ENCODE measurements around the gene ZNF844. TPM values are rescaled to one million over a fixed set of nuclear protein-coding genes. Genes with fewer than 3 reads are reported as not detected.
A peak's percentile ranks its signal among the peaks of the same experiment; 100 is the strongest.

ZNF844 gene
- total RNA-seq, 1 experiment from 2014 or later, result 4.0 TPM

- peaks cover 12% of the 10 kb centered on the region; the same call in 1 of the 2 replicates for H3K36me3 ChIP-seq (ENCODE audit: low read depth, low read length)
- no peak overlapping the region for H3K4me3 ChIP-seq (ENCODE audit: low read length)
- no peaks in the 10 kb centered on the region for H3K4me1 ChIP-seq (ENCODE audit: insufficient read depth, low read length)
- H3K4me2 ChIP-seq (ENCODE audit: low read length), result no peak overlapping the region
- ChIA-PET CTCF (no interaction called here), POLR2A (ENCODE audit: unreplicated experiment) (no interaction called here)
- no peaks in the 10 kb centered on the region for H3K79me2 ChIP-seq (ENCODE audit: low read length)
- no peaks in the 10 kb centered on the region for H3F3A ChIP-seq (ENCODE audit: low read length, unreplicated experiment)
- ATAC-seq, result no peak
- no peaks in the 10 kb centered on the region for H3K27me3 ChIP-seq (ENCODE audit: low read length)
- H2AFZ ChIP-seq (ENCODE audit: low read length), result no peak overlapping the region
- no peaks in the 10 kb centered on the region for H3K9me2 ChIP-seq (replicated peaks; ENCODE audit: low read length)
- DNase-seq, result no peak
- H3K27ac ChIP-seq (ENCODE audit: low read length), result no peak overlapping the region
- no peaks in the 10 kb centered on the region for H4K20me1 ChIP-seq (ENCODE audit: low read length)
- peaks cover 36% of the 10 kb centered on the region for H3K9me3 ChIP-seq (ENCODE audit: low read length)
- no TSS peak for BruUV-seq (replicated peaks)
- no peak for TF ChIP-seq CTCF (conservative IDR thresholded peaks at IDR 0.05; ENCODE audit: low read depth, low read length)
- no peak for TF ChIP-seq EZH2phosphoT487 (IDR thresholded peaks at IDR 0.05; ENCODE audit: borderline replicate concordance, low read length)
- no peak for TF ChIP-seq EZH2 (IDR thresholded peaks at IDR 0.05; ENCODE audit: low read length, unreplicated experiment)
- no peak overlapping the region for H3K9ac ChIP-seq (ENCODE audit: low read length)
- intact Hi-C loops (cut with micrococcal nuclease), result no loop called here
These were observed 48.6 kb downstream of the ZNF844 start for GRCh38 chr19:12113121-12113520.

- Histone ChIP-seq H4K20me1 (ENCODE audit: low read length) (no peaks in the 10 kb centered on the region), H3K27me3 (ENCODE audit: low read length) (no peaks in the 10 kb centered on the region), H3K4me2 (ENCODE audit: low read length) (no peak overlapping the region), H3K9me2 (replicated peaks; ENCODE audit: low read length) (no peaks in the 10 kb centered on the region), H3F3A (ENCODE audit: low read length, unreplicated experiment) (no peaks in the 10 kb centered on the region), H3K9ac (ENCODE audit: low read length) (no peak overlapping the region), H3K79me2 (ENCODE audit: low read length) (no peaks in the 10 kb centered on the region), H3K4me1 (ENCODE audit: insufficient read depth, low read length) (no peaks in the 10 kb centered on the region), H3K36me3 (ENCODE audit: low read depth, low read length) (no peaks in the 10 kb centered on the region; the same call in 1 of the 2 replicates), H3K9me3 (ENCODE audit: low read length) (peaks cover 19% of the 10 kb centered on the region), H3K4me3 (ENCODE audit: low read length) (no peak overlapping the region), H3K27ac (ENCODE audit: low read length) (no peak overlapping the region), H2AFZ (ENCODE audit: low read length) (no peak overlapping the region)
- TF ChIP-seq CTCF (conservative IDR thresholded peaks at IDR 0.05; ENCODE audit: low read depth, low read length) (no peak), EZH2phosphoT487 (IDR thresholded peaks at IDR 0.05; ENCODE audit: borderline replicate concordance, low read length) (no peak), EZH2 (IDR thresholded peaks at IDR 0.05; ENCODE audit: low read length, unreplicated experiment) (no peak)
- ATAC-seq (no peak), DNase-seq (no peak)
- intact Hi-C loops (cut with micrococcal nuclease), result no loop called here
- CTCF ChIA-PET, result no interaction called here
- no TSS peak for BruUV-seq (replicated peaks)
- POLR2A ChIA-PET (ENCODE audit: unreplicated experiment), result no interaction called here
These were observed 52.9 kb downstream of the ZNF844 start for GRCh38 chr19:12117201-12117970.

- no peak overlapping the region for H3K4me3 ChIP-seq (ENCODE audit: low read length)
These were observed 62.2 kb downstream of the ZNF844 start for GRCh38 chr19:12126707-12127106.

More at GRCh38 chr19:12126707-12127106, 62.2 kb downstream of the ZNF844 start:
- no peaks in the 10 kb centered on the region for H3K79me2 ChIP-seq (ENCODE audit: low read length)
- no TSS peak for BruUV-seq (replicated peaks)
- ChIA-PET POLR2A (ENCODE audit: unreplicated experiment) (no interaction called here), CTCF (interaction anchor here (0.5 to 0.6 kb wide), 2 partner anchors 13 to 263 kb away, joined by 3 to 13 read pairs; partner anchors contain the start of gene ZNF20)
- H3K36me3 ChIP-seq (ENCODE audit: low read depth, low read length), result peaks cover 14% of the 10 kb centered on the region
- no peak overlapping the region for H3K9ac ChIP-seq (ENCODE audit: low read length)
- H3K27ac ChIP-seq (ENCODE audit: low read length), result no peak overlapping the region
- ATAC-seq (no peak), DNase-seq (no peak)
- no peaks in the 10 kb centered on the region for H3K4me1 ChIP-seq (ENCODE audit: insufficient read depth, low read length)
- intact Hi-C loops (cut with micrococcal nuclease), result no loop called here
- no peaks in the 10 kb centered on the region for H3K27me3 ChIP-seq (ENCODE audit: low read length)
- no peak overlapping the region for H3K4me2 ChIP-seq (ENCODE audit: low read length)
- H2AFZ ChIP-seq (ENCODE audit: low read length), result no peak overlapping the region
- no peaks in the 10 kb centered on the region for H3F3A ChIP-seq (ENCODE audit: low read length, unreplicated experiment)
- H4K20me1 ChIP-seq (ENCODE audit: low read length), result no peaks in the 10 kb centered on the region
- H3K9me2 ChIP-seq (replicated peaks; ENCODE audit: low read length), result no peaks in the 10 kb centered on the region
- H3K9me3 ChIP-seq (ENCODE audit: low read length), result peaks cover 32% of the 10 kb centered on the region
- peak; percentile 57 for TF ChIP-seq CTCF (conservative IDR thresholded peaks at IDR 0.05; ENCODE audit: low read depth, low read length)
- TF ChIP-seq EZH2 (IDR thresholded peaks at IDR 0.05; ENCODE audit: low read length, unreplicated experiment), result no peak

Measured in PC-3 (cell line).